ENCODE measurements around the gene ZNF410. TPM values are rescaled to one million over a fixed set of nuclear protein-coding genes. Genes with fewer than 3 reads are reported as not detected.

Gene ZNF410
- total RNA-seq, 1 experiment from 2014 or later: 28.1 TPM

- H3K27ac Mint-ChIP-seq: no peak overlapping the region
- H2BK120ac ChIP-seq (ENCODE audit: low read depth, low read length, poor library complexity, severe bottlenecking): no peak overlapping the region
- H2AK5ac ChIP-seq (ENCODE audit: insufficient read length, low read length): no peak overlapping the region
- no CpG with 5 or more reads among the region's 6 CpGs for WGBS (ENCODE audit: extremely low coverage, insufficient read length, low lambda C conversion rate)
- H3K36me3 Mint-ChIP-seq (ENCODE audit: insufficient read depth in 1 of 3, low read depth in 3 of 3): peaks cover 0 to 14% (median 0%) of the 10 kb centered on the region in 3 experiments; a peak in 3 of 7 replicates
- no peak overlapping the region for H2BK5ac ChIP-seq (ENCODE audit: insufficient read length, low read length)
- H3K9me3 Mint-ChIP-seq: no peaks in the 10 kb centered on the region
- no peak overlapping the region for H3K18ac ChIP-seq (ENCODE audit: insufficient read length, low read depth, low read length)
- H3K27me3 Mint-ChIP-seq (ENCODE audit: low read depth): no peaks in the 10 kb centered on the region
- peaks cover 0 to 3% of the 10 kb centered on the region in 2 experiments; a peak in 1 of 4 replicates for H3K4me1 Mint-ChIP-seq
- no peak overlapping the region for H3K14ac ChIP-seq (ENCODE audit: insufficient read depth, low read length)
- no peak overlapping the region for H3K4me3 Mint-ChIP-seq
- H2BK15ac ChIP-seq (ENCODE audit: low read depth, low read length): no peak overlapping the region
- H3T11ph ChIP-seq (ENCODE audit: low read length): no peak overlapping the region
- no peak overlapping the region for H3K4me2 ChIP-seq (ENCODE audit: insufficient read depth, insufficient read length, low read length)
- no peaks in the 10 kb centered on the region for H3K79me1 ChIP-seq (ENCODE audit: insufficient read depth, low read depth, low read length, poor library complexity, severe bottlenecking)
- no peak overlapping the region for H3K4ac ChIP-seq (ENCODE audit: low read depth, low read length)
- no peak overlapping the region for H4K91ac ChIP-seq (ENCODE audit: insufficient read length, low read depth, low read length)
- no peaks in the 10 kb centered on the region for H3K23me2 ChIP-seq (ENCODE audit: insufficient read length, low read depth, low read length, poor library complexity, severe bottlenecking)
- TF ChIP-seq, protein P1, sequence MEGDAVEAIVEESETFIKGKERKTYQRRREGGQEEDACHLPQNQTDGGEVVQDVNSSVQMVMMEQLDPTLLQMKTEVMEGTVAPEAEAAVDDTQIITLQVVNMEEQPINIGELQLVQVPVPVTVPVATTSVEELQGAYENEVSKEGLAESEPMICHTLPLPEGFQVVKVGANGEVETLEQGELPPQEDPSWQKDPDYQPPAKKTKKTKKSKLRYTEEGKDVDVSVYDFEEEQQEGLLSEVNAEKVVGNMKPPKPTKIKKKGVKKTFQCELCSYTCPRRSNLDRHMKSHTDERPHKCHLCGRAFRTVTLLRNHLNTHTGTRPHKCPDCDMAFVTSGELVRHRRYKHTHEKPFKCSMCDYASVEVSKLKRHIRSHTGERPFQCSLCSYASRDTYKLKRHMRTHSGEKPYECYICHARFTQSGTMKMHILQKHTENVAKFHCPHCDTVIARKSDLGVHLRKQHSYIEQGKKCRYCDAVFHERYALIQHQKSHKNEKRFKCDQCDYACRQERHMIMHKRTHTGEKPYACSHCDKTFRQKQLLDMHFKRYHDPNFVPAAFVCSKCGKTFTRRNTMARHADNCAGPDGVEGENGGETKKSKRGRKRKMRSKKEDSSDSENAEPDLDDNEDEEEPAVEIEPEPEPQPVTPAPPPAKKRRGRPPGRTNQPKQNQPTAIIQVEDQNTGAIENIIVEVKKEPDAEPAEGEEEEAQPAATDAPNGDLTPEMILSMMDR (conservative IDR thresholded peaks at IDR 0.05): no peak
- H2BK20ac ChIP-seq (ENCODE audit: low read depth, low read length, poor library complexity, severe bottlenecking): no peak overlapping the region
- no peak overlapping the region for H3K56ac ChIP-seq (ENCODE audit: insufficient read length, low read depth, low read length)
- no peak overlapping the region for H4K5ac ChIP-seq (ENCODE audit: insufficient read length, low read depth, low read length)
- H3K9ac ChIP-seq (ENCODE audit: extremely low read depth, insufficient read length, low read length): no peak overlapping the region
- H3K4me1 ChIP-seq (ENCODE audit: insufficient read depth, low read length): no peaks in the 10 kb centered on the region
- no peak overlapping the region for H2BK12ac ChIP-seq (ENCODE audit: insufficient read length, low read depth, low read length)
- H3K79me2 ChIP-seq (ENCODE audit: insufficient read depth, low read length): no peaks in the 10 kb centered on the region
- DNase-seq: no peak
- no peak overlapping the region for H3K27ac ChIP-seq (ENCODE audit: insufficient read length, low read depth, low read length)
- H3K9me3 ChIP-seq (ENCODE audit: control insufficient read depth, low read depth, low read length): no peaks in the 10 kb centered on the region
- H2AFZ ChIP-seq (ENCODE audit: low read length): no peak overlapping the region
- no peak overlapping the region for H4K8ac ChIP-seq (replicated peaks; ENCODE audit: insufficient read length, low read depth, low read length)
- no peak overlapping the region for H3K23ac ChIP-seq (ENCODE audit: insufficient read length, low read depth, low read length)
- H4K20me1 ChIP-seq (ENCODE audit: control insufficient read depth, insufficient read depth, insufficient read length): no peaks in the 10 kb centered on the region
- H3K27me3 ChIP-seq (ENCODE audit: insufficient read depth, low read length): no peaks in the 10 kb centered on the region
Measured at GRCh38 chr14:73976125-73976524, 89.5 kb downstream of the ZNF410 start.
